ENCODE measurements around the gene DAGLB.
"Not testable (repeated sequence)": the region's sequence is repeated elsewhere in the genome, so short reads cannot be mapped to it uniquely, and the experiment has no call there.

The DAGLB gene

DNA sequence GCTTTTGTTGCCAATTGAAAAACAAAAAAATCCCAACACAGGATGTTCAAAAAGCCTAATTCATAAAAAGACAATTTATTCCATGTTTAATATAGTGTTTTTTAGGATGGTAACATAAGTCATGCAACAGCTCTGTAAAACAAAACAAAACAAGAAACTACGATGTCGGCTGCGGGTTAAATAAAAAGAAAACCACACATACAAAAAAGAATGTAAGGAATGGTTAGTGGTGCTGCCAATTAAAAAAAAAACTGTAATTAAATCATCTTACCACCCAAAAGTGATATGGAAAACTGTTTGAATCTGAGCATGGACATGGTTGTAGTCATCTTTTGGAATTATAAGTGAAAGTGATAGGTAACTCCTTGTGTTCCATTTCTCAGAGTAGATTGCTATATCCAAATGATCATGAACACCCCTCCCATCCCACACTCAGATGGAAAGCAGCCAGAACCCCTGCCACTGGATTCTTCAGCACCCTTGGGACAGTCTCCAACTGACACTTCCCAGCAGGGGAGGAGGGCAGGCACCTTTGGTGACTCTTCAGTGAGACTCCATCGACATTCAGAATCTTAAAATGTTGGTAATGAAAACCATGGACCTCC lies 14.3 kb upstream of the DAGLB start:
- Histone ChIP-seq H3K27me3 (ENCODE audit: insufficient read depth, poor library complexity, severe bottlenecking) (no peaks in the 10 kb centered on the region), H3K4me3 (ENCODE audit: severe bottlenecking) (no peak overlapping the region), H3K36me3 (ENCODE audit: low read depth) (peaks cover 50% of the 10 kb centered on the region), H3K27ac (ENCODE audit: poor library complexity, severe bottlenecking) (no peak overlapping the region), H3K4me1 (ENCODE audit: insufficient read depth, poor library complexity, severe bottlenecking) (no peaks in the 10 kb centered on the region), H3K9me3 (ENCODE audit: severe bottlenecking) (no peaks in the 10 kb centered on the region)
- TF ChIP-seq, protein P1, sequence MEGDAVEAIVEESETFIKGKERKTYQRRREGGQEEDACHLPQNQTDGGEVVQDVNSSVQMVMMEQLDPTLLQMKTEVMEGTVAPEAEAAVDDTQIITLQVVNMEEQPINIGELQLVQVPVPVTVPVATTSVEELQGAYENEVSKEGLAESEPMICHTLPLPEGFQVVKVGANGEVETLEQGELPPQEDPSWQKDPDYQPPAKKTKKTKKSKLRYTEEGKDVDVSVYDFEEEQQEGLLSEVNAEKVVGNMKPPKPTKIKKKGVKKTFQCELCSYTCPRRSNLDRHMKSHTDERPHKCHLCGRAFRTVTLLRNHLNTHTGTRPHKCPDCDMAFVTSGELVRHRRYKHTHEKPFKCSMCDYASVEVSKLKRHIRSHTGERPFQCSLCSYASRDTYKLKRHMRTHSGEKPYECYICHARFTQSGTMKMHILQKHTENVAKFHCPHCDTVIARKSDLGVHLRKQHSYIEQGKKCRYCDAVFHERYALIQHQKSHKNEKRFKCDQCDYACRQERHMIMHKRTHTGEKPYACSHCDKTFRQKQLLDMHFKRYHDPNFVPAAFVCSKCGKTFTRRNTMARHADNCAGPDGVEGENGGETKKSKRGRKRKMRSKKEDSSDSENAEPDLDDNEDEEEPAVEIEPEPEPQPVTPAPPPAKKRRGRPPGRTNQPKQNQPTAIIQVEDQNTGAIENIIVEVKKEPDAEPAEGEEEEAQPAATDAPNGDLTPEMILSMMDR (IDR thresholded peaks at IDR 0.05; ENCODE audit: poor library complexity, severe bottlenecking) = no peak
- ATAC-seq (ENCODE audit: low read depth) = no peak
- DNase-seq (ENCODE audit: low spot score) = no peak

DNA sequence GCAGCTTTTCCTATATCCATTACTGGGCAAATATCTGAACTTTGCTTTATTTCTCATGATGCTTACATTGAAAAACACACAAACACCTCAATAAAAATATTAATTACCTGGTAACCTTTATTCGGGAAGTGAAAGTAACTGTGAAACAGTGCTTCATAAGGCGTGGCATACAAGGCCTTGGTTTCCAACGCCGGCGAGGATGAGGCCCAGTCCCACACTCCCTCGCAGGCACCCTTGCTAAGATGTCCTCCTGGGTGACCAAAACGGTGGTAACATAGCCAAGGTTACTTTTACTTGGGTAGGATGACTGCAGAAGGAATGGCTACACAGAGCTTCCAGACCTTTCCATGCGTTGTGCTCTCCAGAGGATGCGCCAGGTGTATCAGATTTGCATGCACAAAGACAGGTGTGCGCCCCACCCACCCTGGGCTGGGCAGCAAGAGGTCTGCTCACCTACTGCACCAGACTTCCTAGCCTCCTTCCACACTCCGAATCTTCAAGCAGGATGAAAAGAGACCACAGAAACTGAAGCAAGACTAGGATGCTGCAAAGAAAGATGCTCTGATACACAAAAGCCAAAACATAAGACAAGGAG lies 13.3 kb upstream of the DAGLB start:
- no peak for ATAC-seq (ENCODE audit: low read depth)
- H3K27ac ChIP-seq (ENCODE audit: poor library complexity, severe bottlenecking) = no peak overlapping the region
- no peaks in the 10 kb centered on the region for H3K4me1 ChIP-seq (ENCODE audit: insufficient read depth, poor library complexity, severe bottlenecking)
- H3K27me3 ChIP-seq (ENCODE audit: insufficient read depth, poor library complexity, severe bottlenecking) = no peaks in the 10 kb centered on the region
- peaks cover 40% of the 10 kb centered on the region for H3K36me3 ChIP-seq (ENCODE audit: low read depth)
- DNase-seq (ENCODE audit: low spot score) = no peak
- H3K4me3 ChIP-seq (ENCODE audit: severe bottlenecking) = no peak overlapping the region
- no peaks in the 10 kb centered on the region for H3K9me3 ChIP-seq (ENCODE audit: severe bottlenecking)
- TF ChIP-seq, protein P1 (IDR thresholded peaks at IDR 0.05; ENCODE audit: poor library complexity, severe bottlenecking) = no peak

DNA sequence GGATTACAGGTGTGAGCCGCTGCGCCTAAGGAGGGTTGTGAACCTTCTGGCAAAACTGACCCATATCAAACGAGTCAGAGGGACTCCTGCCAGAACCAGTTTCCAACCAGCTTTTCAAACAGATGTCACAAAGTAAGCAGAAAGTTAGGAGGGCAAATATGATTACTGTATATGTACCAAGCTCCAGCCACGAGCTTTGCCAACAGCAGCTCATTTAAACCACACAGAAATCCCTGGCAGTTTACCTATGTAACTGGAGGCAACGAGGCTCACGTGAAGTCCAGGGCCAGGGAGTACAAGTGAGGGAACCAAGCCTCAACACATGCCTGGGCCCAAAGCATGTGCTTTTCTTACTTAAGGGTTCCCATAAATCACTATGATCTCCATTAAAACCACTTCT lies 12.5 kb upstream of the DAGLB start:
- Histone ChIP-seq H3K4me1 (ENCODE audit: insufficient read depth, poor library complexity, severe bottlenecking) (no peaks in the 10 kb centered on the region), H3K4me3 (ENCODE audit: severe bottlenecking) (no peak overlapping the region), H3K27me3 (ENCODE audit: insufficient read depth, poor library complexity, severe bottlenecking) (no peaks in the 10 kb centered on the region), H3K36me3 (ENCODE audit: low read depth) (peaks cover 33% of the 10 kb centered on the region), H3K27ac (ENCODE audit: poor library complexity, severe bottlenecking) (no peak overlapping the region), H3K9me3 (ENCODE audit: severe bottlenecking) (no peaks in the 10 kb centered on the region)
- TF ChIP-seq, protein P1 (IDR thresholded peaks at IDR 0.05; ENCODE audit: poor library complexity, severe bottlenecking) = no peak
- 0 out of 3 replicates have a peak, but pooled peaks have one; percentile 8 for ATAC-seq (ENCODE audit: low read depth)
- no peak for DNase-seq (ENCODE audit: low spot score)

DNA sequence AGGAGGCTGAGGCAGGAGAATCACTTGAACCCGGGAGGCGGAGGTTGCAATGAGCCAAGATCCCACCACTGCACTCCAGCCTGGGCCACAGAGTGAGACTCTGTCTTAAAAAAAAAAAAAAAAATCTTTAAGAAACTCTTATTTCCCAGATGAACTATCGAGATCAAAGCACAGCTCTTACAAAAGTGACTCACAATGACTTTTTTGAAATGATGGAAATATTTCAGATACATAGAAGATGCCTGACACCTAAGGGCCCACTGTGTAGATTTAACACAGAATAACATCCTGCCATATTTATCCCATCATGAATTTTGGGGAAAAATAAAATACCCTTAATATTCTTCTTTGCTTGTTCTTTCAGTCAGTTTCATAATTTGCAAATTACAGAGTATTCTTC lies 10.9 kb upstream of the DAGLB start:
- not testable (repeated sequence) for DNase-seq (ENCODE audit: low spot score); H3K9me3 ChIP-seq (ENCODE audit: severe bottlenecking); H3K4me1 ChIP-seq (ENCODE audit: insufficient read depth, poor library complexity, severe bottlenecking); H3K4me3 ChIP-seq (ENCODE audit: severe bottlenecking); ATAC-seq (ENCODE audit: low read depth); H3K27me3 ChIP-seq (ENCODE audit: insufficient read depth, poor library complexity, severe bottlenecking); H3K27ac ChIP-seq (ENCODE audit: poor library complexity, severe bottlenecking)
- H3K36me3 ChIP-seq (ENCODE audit: low read depth) = peaks cover 20% of the 10 kb centered on the region

DNA sequence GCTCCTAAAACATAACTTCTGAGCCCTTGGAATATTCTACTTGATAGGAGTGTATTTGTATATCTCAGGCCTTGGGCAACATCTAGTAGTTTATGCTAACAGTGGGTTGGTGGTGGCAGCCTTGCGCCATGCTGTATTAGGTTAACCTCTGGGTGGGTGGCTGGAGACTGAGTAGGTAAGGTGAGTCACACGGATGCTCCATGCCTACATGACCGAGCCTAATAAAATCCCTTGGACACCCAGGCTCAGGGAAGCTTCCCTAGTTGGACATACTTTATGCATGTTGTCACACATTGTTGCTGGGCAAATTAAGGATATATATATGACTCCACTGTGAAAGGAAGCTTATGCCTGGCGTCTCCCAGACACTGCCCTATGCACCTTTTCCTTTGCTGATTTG lies 6.0 kb upstream of the DAGLB start:
- no peak overlapping the region for H3K4me3 ChIP-seq (ENCODE audit: severe bottlenecking)
- no peaks in the 10 kb centered on the region for H3K36me3 ChIP-seq (ENCODE audit: low read depth)
- no peaks in the 10 kb centered on the region for H3K27me3 ChIP-seq (ENCODE audit: insufficient read depth, poor library complexity, severe bottlenecking)
- H3K27ac ChIP-seq (ENCODE audit: poor library complexity, severe bottlenecking) = peak overlapping the region; percentile 69
- peaks cover 12% of the 10 kb centered on the region for H3K4me1 ChIP-seq (ENCODE audit: insufficient read depth, poor library complexity, severe bottlenecking)
- TF ChIP-seq, protein P1 (IDR thresholded peaks at IDR 0.05; ENCODE audit: poor library complexity, severe bottlenecking) = no peak
- ATAC-seq (ENCODE audit: low read depth) (peak; percentile 95), DNase-seq (ENCODE audit: low spot score) (peak; percentile 88)
- H3K9me3 ChIP-seq (ENCODE audit: severe bottlenecking) = no peaks in the 10 kb centered on the region
